Panc1 (cell line): ENCODE results near the gene RASGRP2.

ENCODE experiments used
- CTCF ChIP-seq: fragments of 450-650 bp; IDR thresholded peaks from 2 replicates; pipeline ENCODE4 v1.5.1; 2017; ENCODE audit warnings: mild to moderate bottlenecking
- POLR2AphosphoS5 ChIP-seq: IDR thresholded peaks from 2 replicates; pipeline ENCODE4 v1.6.1; 2012; ENCODE audit warnings: mild to moderate bottlenecking, low read depth, low read length, moderate library complexity
- REST ChIP-seq, 2 experiments: IDR thresholded peaks; 2 replicates each; pipeline ENCODE4 v1.6.1; 2011 to 2012; ENCODE audit warnings: low read depth in 2 of 2, control low read depth in 1 of 2, low read length in 1 of 2, mild to moderate bottlenecking in 1 of 2, moderate library complexity in 1 of 2; ENCODE audit not compliant: insufficient read depth in 1 of 2
- SIN3A ChIP-seq: IDR thresholded peaks from 2 replicates; pipeline ENCODE4 v1.6.1; 2012; ENCODE audit warnings: low read depth, mild to moderate bottlenecking, low read length, moderate library complexity, borderline replicate concordance; ENCODE audit not compliant: insufficient read depth
- TCF7L2 ChIP-seq: IDR thresholded peaks from 2 replicates; pipeline ENCODE4 v1.6.1; 2011; ENCODE audit warnings: mild to moderate bottlenecking, low read depth, low read length, inconsistent platforms

- TF ChIP-seq CTCF (no peak), POLR2AphosphoS5 (no peak), TCF7L2 (no peak), REST (IDR thresholded peaks at IDR 0.05; ENCODE audit: insufficient read depth in 1 of 2, low read depth in 2 of 2, low read length in 1 of 2) (no peak), SIN3A (no peak)
Measured at GRCh38 chr11:64695548-64695947, 48.4 kb downstream of the RASGRP2 start.
